Ovary (tissue), 3 donors: Measurements from ENCODE around the gene TNFRSF1A.

ENCODE experiments used
- POLR2A ChIP-seq: fragments of 450-650 bp; IDR thresholded peaks from one replicate; pipeline ENCODE4 v1.6.1; 2017; ENCODE audit warnings: antibody characterized with exemption, mild to moderate bottlenecking, moderate library complexity
- TF ChIP-seq, protein P1 (sequence below), 3 donors: fragments of 450-650 bp in 2 of 3; fragments of 200-600 bp in 1 of 3; IDR thresholded peaks; one replicate each; pipeline versions ENCODE4 v1.5.1 to v1.8.0; 2016 to 2022; ENCODE audit warnings: antibody characterized with exemption in 3 of 3, mild to moderate bottlenecking in 1 of 3
- donor health status: DM: no; HTN: no; CAD: no.

DNA sequence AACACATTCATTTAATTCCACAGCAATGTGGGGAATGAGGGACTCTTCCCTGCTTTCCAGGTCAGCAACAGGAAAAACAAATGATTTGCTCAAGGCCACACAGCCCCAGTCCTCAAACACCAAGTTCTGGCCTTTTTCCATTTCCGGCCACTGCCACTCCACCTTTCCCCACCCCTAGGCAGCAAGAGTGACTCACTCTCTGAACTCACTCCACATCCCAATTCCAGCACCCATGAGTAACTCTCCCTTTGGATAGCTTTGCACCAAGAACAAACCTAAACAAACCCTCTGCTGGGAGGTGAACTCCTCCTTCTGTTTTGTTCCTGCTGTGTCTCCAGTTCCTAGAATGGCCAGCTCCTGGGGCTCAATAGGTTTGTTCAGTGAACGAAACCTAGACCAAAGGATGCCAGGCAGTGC, 61.8 kb downstream of the TNFRSF1A start:
- TF ChIP-seq, protein P1, sequence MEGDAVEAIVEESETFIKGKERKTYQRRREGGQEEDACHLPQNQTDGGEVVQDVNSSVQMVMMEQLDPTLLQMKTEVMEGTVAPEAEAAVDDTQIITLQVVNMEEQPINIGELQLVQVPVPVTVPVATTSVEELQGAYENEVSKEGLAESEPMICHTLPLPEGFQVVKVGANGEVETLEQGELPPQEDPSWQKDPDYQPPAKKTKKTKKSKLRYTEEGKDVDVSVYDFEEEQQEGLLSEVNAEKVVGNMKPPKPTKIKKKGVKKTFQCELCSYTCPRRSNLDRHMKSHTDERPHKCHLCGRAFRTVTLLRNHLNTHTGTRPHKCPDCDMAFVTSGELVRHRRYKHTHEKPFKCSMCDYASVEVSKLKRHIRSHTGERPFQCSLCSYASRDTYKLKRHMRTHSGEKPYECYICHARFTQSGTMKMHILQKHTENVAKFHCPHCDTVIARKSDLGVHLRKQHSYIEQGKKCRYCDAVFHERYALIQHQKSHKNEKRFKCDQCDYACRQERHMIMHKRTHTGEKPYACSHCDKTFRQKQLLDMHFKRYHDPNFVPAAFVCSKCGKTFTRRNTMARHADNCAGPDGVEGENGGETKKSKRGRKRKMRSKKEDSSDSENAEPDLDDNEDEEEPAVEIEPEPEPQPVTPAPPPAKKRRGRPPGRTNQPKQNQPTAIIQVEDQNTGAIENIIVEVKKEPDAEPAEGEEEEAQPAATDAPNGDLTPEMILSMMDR (IDR thresholded peaks at IDR 0.05): no peak
- no peak for TF ChIP-seq POLR2A
